ENCODE results near the gene CD74. TPM values are rescaled to one million over a fixed set of nuclear protein-coding genes. Genes with fewer than 3 reads are reported as not detected.

The CD74 gene
- total and polyA plus RNA-seq, 2 donors (not counting 1 experiment from before 2014, with no cell fraction given), result 1.3 to 5.9 TPM

- Histone ChIP-seq H3K79me2 (ENCODE audit: control insufficient read depth, insufficient read depth, low read length) (peaks cover 29% of the 10 kb centered on the region), H3K9me3 (ENCODE audit: control insufficient read depth, insufficient read depth, low read depth, low read length) (no peaks in the 10 kb centered on the region), H3K9ac (ENCODE audit: insufficient read depth, low read length) (no peak overlapping the region), H3K27ac (ENCODE audit: insufficient read depth, low read length) (no peak overlapping the region), H2AFZ (ENCODE audit: low read length) (no peak overlapping the region), H3K27me3 (ENCODE audit: control insufficient read depth, insufficient read depth, low read length) (no peaks in the 10 kb centered on the region), H4K20me1 (ENCODE audit: control insufficient read depth, extremely low read depth, insufficient read depth, low read length) (peaks cover 2% of the 10 kb centered on the region), H3K4me3 (replicated peaks in 1 of 4; ENCODE audit: control extremely low read depth in 1 of 4, insufficient read depth in 1 of 4, low read depth in 3 of 4, low read length in 4 of 4) (no peak overlapping the region), H3K4me1 (ENCODE audit: control insufficient read depth, extremely low read depth, insufficient read depth, low read length) (peaks cover 9% of the 10 kb centered on the region), H3K4me2 (ENCODE audit: extremely low read depth, insufficient read depth, low read length) (no peak overlapping the region), H3K36me3 (ENCODE audit: control insufficient read depth, insufficient read depth, low read length) (peaks cover 9% of the 10 kb centered on the region)
- TF ChIP-seq, protein P1, sequence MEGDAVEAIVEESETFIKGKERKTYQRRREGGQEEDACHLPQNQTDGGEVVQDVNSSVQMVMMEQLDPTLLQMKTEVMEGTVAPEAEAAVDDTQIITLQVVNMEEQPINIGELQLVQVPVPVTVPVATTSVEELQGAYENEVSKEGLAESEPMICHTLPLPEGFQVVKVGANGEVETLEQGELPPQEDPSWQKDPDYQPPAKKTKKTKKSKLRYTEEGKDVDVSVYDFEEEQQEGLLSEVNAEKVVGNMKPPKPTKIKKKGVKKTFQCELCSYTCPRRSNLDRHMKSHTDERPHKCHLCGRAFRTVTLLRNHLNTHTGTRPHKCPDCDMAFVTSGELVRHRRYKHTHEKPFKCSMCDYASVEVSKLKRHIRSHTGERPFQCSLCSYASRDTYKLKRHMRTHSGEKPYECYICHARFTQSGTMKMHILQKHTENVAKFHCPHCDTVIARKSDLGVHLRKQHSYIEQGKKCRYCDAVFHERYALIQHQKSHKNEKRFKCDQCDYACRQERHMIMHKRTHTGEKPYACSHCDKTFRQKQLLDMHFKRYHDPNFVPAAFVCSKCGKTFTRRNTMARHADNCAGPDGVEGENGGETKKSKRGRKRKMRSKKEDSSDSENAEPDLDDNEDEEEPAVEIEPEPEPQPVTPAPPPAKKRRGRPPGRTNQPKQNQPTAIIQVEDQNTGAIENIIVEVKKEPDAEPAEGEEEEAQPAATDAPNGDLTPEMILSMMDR (conservative IDR thresholded peaks at IDR 0.05 in 1 of 2, IDR thresholded peaks at IDR 0.05 in 1 of 2; ENCODE audit: low read depth in 1 of 2, low read length in 2 of 2), result no peak
- TF ChIP-seq EZH2 (IDR thresholded peaks at IDR 0.05; ENCODE audit: low read length, missing control alignments), result no peak
- DNase-seq (ENCODE audit: low read depth in 2 of 2), result no peak
These were observed 38.9 kb upstream of the CD74 start for GRCh38 chr5:150451594-150451993.

GRCh38 chr5:150449517-150450339 is 37.0 kb upstream of the CD74 start, which contains the start of gene RPS14:
Gene RPS14, minus strand, starts transcription at chr5:150449739. Its CDS starts 2,006 bp downstream, at chr5:150447733.
- no peaks in the 10 kb centered on the region for H3K9me3 ChIP-seq (ENCODE audit: control insufficient read depth, insufficient read depth, low read depth, low read length)
- TF ChIP-seq EZH2 (IDR thresholded peaks at IDR 0.05; ENCODE audit: low read length, missing control alignments), result no peak
- TF ChIP-seq, protein P1 (conservative IDR thresholded peaks at IDR 0.05 in 1 of 2, IDR thresholded peaks at IDR 0.05 in 1 of 2; ENCODE audit: low read depth in 1 of 2, low read length in 2 of 2), result peak; percentile 69 to 81
- H3K4me2 ChIP-seq (ENCODE audit: extremely low read depth, insufficient read depth, low read length), result peak within 1 kb of the TSS; percentile 91
- peaks cover 2% of the 10 kb centered on the region for H4K20me1 ChIP-seq (ENCODE audit: control insufficient read depth, extremely low read depth, insufficient read depth, low read length)
- peak; percentile 93 to 96 for DNase-seq (ENCODE audit: low read depth in 2 of 2)
- H3K36me3 ChIP-seq (ENCODE audit: control insufficient read depth, insufficient read depth, low read length), result peaks cover 25% of the 10 kb centered on the region
- no peaks in the 10 kb centered on the region for H3K27me3 ChIP-seq (ENCODE audit: control insufficient read depth, insufficient read depth, low read length)
- peaks cover 9% of the 10 kb centered on the region for H3K4me1 ChIP-seq (ENCODE audit: control insufficient read depth, extremely low read depth, insufficient read depth, low read length)
- H3K4me3 ChIP-seq (replicated peaks in 1 of 4; ENCODE audit: control extremely low read depth in 1 of 4, insufficient read depth in 1 of 4, low read depth in 3 of 4, low read length in 4 of 4), result peak within 1 kb of the TSS; percentile 71 to 90 (median 87)
- H3K9ac ChIP-seq (ENCODE audit: insufficient read depth, low read length), result peak within 1 kb of the TSS; percentile 92
- H3K27ac ChIP-seq (ENCODE audit: insufficient read depth, low read length), result peak within 1 kb of the TSS; percentile 99
- peaks cover 42% of the 10 kb centered on the region for H3K79me2 ChIP-seq (ENCODE audit: control insufficient read depth, insufficient read depth, low read length)
- H2AFZ ChIP-seq (ENCODE audit: low read length), result peak within 1 kb of the TSS; percentile 97

- no peaks in the 10 kb centered on the region for H3K9me3 ChIP-seq (ENCODE audit: control insufficient read depth, insufficient read depth, low read depth, low read length)
- no peak for TF ChIP-seq EZH2 (IDR thresholded peaks at IDR 0.05; ENCODE audit: low read length, missing control alignments)
- TF ChIP-seq, protein P1 (conservative IDR thresholded peaks at IDR 0.05 in 1 of 2, IDR thresholded peaks at IDR 0.05 in 1 of 2; ENCODE audit: low read depth in 1 of 2, low read length in 2 of 2), result no peak
- peaks cover 29% of the 10 kb centered on the region for H3K36me3 ChIP-seq (ENCODE audit: control insufficient read depth, insufficient read depth, low read length)
- peak overlapping the region; percentile 60 for H2AFZ ChIP-seq (ENCODE audit: low read length)
- no peaks in the 10 kb centered on the region for H3K27me3 ChIP-seq (ENCODE audit: control insufficient read depth, insufficient read depth, low read length)
- peaks cover 42% of the 10 kb centered on the region for H3K79me2 ChIP-seq (ENCODE audit: control insufficient read depth, insufficient read depth, low read length)
- peak overlapping the region; percentile 89 for H3K9ac ChIP-seq (ENCODE audit: insufficient read depth, low read length)
- H3K27ac ChIP-seq (ENCODE audit: insufficient read depth, low read length), result peak overlapping the region; percentile 99
- peak overlapping the region; percentile 91 for H3K4me2 ChIP-seq (ENCODE audit: extremely low read depth, insufficient read depth, low read length)
- H4K20me1 ChIP-seq (ENCODE audit: control insufficient read depth, extremely low read depth, insufficient read depth, low read length), result peaks cover 2% of the 10 kb centered on the region
- peak overlapping the region; percentile 71 to 90 (median 87) for H3K4me3 ChIP-seq (replicated peaks in 1 of 4; ENCODE audit: control extremely low read depth in 1 of 4, insufficient read depth in 1 of 4, low read depth in 3 of 4, low read length in 4 of 4)
- peaks cover 9% of the 10 kb centered on the region for H3K4me1 ChIP-seq (ENCODE audit: control insufficient read depth, extremely low read depth, insufficient read depth, low read length)
- DNase-seq (ENCODE audit: low read depth in 2 of 2), result no peak
These were observed 36.3 kb upstream of the CD74 start for GRCh38 chr5:150448952-150449516.

Measured in fibroblast of lung (primary cell).